ENCODE results near the gene SUB1.
"Not testable (repeated sequence)": the region's sequence is repeated elsewhere in the genome, so short reads cannot be mapped to it uniquely, and the experiment has no call there.

The SUB1 gene

DNA sequence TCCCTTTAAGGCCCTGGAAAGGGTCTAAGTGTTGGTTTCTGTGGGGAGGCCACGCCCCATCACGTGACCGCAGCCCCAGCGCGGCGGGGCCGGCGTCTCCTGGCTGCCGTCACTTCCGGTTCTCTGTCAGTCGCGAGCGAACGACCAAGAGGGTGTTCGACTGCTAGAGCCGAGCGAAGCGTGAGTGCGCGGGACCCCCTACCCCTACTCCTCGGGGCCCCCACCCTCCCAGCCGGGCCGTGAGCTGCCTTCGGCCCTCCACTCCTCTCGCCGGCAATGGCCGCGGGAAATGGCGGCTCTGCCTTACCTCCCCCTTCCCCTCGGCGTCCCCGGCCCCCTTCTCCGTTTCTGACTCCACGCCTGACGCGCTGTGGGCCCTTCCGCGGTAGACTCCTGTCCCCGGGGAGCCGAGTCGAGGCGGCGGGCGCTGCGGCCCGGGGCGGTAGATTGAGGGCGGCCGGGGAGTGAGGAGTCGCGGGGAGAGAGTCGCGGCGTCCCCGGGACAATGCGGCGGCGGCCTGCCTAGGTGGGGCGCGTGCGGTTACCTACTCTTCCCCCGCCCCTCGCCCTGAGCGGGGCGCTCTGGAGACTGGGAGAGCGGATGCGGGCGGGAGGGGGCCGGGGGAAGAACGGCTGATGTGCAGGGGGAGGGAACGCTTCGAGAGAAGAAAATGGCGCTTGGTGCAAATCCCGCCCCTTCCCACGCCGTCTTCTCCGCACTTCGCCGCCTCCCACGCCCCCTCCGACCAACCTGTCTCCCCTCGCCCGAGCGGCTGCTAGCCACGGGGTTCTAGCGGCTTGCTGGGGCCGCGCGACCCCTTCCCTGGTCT lies at the start of gene SUB1:
Gene SUB1, plus strand, starts transcription at position 112 of the 830 bp plus-strand sequence. CDS start 2,956 bp downstream, outside the sequence.
- DNase-seq: peak; percentile 97

DNA sequence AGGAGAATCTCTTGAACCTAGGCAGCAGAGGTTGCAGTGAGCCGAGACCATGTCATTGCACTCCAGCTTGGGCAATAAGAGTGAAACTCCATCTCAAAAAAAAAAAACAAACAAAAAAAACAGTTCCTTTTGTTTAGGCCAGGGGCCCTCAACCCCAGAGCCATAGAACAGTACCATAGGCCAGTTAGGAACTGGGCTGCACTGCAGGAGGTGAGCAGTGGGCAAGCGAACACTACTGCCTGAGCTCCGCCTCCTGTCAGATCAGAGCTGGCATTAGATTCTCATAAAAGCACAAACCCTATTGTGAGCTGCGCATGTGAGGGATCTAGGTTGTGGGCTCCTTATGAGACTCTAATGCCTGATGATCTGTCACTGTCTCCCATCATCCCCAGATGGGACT lies 49.1 kb upstream of the SUB1 start:
- DNase-seq: no peak

- DNase-seq: peak; percentile 62
Measured at GRCh38 chr5:32537437-32538029, 47.8 kb upstream of the SUB1 start.

GRCh38 chr5:32538031-32538547 lies 47.3 kb upstream of the SUB1 start:
- no peak for DNase-seq

DNA sequence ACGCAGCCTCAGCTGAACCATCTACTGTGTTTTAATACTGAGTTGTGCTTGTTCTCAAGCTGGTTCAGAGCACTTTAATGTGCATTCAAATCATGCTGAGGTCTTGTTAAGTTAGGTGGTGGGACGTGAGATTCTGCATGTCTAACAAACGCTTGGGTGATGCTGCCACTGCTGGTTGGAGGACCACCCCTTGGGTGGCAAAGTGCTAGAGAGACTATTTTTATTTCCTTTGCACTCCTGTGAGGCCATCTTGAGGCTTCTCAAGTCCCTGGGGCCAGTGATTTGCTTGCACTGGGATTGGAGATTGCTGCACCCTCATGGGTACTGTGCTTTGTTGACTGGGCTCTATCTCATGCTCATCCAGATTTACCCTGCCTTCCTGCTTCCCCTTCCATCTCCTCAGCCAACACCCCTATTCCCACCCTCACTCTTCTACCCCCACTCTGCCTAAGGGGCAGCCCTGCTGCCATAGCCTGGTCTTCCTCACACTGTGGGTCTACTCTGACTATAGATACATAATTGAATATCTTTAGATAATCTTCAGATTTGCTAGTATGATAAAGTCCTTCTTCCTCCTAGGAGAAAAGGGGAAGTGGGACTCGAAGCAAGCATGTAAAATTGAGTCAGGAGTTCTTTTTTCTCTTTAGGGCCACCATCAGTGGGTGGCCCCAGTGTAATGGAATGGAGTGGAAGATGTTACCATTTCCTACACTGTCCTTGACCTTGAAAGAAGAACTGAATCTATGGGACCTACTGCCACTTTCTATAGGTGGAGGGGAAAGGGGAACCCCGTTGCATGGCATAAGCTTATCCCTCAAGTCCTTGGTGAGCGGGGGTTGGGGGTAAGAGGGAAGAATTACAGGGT lies 45.1 kb upstream of the SUB1 start:
- DNase-seq: peak; percentile 64

DNA sequence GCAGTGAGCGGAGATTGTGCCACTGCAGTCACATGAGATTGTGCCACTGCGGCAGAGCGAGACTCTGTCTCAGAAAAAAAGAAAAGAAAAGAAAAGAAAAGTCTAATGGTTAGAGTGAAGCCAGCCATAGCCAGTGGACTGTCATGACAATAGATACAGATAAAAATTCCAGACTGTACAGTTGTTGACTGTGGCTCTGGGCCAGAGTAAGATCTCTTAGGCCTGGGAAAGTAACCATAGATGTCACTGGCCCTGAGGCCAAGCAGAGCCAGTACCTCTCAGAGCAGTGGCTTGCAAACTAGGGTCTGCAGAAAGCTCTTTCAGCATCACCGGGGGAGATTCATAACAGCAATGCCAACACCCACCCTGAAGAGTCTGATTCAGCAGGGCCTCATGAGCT lies 44.1 kb upstream of the SUB1 start:
- DNase-seq: no peak

DNA sequence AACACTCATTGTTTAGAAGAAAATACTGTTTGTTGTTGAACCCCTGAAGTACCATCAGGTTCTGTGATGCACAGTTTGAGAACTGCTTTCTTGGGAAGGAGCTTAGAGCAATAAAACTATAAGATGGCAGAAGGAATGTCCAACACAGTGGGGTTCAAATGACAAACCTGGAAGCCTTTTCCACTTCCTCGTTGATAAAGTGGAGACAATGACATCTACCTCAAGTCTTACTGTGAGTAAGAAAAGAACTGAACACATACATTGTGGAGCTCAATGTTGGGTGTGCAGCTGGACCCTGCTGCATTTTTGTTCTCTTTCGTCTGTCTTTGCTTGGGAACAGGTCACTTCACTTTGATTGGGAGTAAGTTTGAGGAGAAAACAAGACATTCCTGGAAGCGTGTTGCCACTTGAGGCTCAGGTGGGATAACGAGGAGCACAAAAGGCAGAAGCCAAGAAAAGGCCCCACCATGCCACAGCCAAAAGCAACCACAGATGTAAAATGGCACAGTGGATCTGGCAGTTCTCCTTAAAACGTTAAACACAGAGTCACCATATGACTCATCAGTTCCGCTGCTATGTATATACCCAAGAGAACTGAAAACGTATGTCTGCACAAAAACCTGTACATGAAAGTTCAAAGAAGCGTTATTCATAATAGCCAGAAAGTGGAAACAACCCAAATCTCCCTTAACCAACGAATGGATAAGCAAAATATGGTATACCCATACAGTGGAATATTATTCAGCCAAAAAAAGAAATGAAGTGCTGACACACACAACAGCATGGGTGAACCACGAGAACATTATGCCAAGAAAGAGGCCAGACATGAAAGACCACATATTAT lies 42.9 kb upstream of the SUB1 start:
- DNase-seq: peak; percentile 39

DNA sequence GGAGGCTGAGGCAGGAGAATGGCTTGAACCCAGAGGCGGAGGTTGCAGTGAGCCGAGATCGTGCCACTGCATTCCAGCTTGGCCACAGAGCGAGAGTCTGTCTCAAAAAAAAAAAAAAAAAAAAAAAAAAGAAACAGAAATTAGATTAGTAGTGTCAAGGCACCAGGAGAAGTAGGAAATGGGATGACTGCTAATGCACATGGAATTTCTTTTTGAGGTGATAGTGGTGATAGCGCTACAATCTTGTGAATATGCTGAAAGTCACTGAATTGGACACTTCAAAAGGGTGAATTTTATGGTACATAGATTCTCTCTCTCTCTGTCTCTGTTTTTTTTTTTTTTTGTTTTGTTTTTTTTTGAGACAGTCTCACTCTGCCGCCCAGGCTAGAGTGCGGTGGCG lies 42.1 kb upstream of the SUB1 start:
- DNase-seq: no peak

GRCh38 chr5:32545102-32545800 lies 40.1 kb upstream of the SUB1 start:
- DNase-seq: peak; percentile 65

DNA sequence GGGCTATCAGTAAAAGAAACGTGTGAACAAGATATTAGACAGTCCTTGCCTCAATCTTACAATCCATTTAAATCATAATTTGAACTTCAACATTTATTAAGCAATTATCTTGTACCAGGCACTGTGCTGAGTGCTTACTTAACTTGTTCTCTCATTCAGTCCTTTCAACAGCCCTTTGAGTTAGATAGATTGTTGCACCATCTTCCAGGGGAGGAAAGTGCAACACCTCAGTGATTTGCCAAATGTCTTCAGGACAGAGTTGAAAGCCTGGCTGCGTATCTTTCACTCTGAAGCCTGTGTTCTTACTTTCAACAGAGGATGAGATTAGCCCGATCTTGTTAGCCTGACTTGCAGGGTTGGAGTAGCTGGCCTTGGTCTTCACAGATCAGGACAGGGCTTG lies 34.2 kb upstream of the SUB1 start:
- DNase-seq: no peak

GRCh38 chr5:32551865-32552264 lies 33.5 kb upstream of the SUB1 start:
- DNase-seq: peak; percentile 53

GRCh38 chr5:32552491-32552890 lies 32.9 kb upstream of the SUB1 start:
- DNase-seq: not testable (repeated sequence)

DNA sequence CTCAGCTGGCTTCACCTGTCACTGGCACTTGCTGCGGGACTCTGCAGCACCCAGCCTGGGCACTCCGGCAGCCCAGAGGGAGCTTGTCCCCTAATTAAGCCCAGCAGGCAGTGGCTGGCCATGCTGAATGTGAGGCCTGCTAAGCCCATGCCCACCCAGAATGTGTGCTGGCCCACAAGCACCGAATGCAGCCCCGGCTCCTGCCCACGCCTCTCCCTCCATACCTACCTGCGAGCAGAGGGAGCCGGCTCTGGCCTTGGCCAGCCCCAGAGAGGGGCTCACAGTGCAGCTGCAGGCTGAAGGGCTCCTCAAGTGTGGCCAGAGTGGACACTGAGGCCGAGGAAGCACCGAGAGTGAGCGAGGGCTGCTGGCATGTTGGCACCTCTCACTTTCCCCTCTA lies 32.4 kb upstream of the SUB1 start:
- DNase-seq: no peak

DNA sequence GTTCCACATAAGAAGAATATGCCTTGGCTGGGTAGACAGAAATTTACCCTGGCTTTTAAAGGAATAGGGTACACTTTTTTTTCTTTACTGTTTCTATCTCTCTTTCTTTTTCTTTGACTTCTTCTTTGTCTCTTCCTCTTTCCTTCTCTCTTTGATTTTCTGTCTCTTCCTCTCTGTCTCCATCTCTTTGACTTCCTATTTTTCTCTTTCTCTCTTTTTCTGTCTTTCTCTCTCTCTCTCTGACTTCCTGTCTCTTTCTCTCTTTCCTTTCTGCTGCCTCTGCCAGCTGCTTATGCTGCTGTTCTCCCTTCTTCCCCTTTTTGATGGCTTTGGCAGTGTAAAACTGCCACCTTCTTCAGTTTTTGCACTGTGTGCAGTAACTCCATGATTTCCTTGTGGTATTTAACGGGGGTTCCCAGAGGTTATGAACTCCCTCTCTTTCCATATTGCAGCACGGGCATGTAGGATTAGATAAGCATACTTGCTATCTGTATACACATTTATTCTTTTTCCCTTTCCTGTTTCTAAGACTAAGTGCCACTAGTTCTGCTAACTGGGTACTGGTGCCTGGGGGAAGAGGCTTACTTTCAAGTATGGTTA lies 31.1 kb upstream of the SUB1 start:
- peak; percentile 72 for DNase-seq

DNA sequence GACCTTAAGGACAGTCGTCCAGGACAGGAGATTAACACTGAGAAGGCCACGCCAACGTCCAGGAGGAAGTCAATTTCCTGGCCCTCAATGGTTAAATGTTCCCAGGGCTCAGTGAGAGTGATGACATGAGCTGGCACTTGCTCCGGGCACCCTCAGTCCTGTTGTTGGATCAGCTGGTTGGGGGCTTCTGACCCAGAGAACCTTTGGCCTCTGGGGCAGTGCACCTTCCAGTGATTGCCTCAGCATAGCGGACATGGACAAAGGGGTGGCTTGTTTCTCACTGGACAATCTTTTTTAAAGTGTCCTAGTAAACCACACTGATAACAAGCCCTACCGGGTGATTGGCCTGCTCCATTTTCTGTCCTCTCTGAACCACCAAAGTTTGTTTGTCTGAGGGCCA lies 28.8 kb upstream of the SUB1 start:
- DNase-seq: not testable (repeated sequence)

DNA sequence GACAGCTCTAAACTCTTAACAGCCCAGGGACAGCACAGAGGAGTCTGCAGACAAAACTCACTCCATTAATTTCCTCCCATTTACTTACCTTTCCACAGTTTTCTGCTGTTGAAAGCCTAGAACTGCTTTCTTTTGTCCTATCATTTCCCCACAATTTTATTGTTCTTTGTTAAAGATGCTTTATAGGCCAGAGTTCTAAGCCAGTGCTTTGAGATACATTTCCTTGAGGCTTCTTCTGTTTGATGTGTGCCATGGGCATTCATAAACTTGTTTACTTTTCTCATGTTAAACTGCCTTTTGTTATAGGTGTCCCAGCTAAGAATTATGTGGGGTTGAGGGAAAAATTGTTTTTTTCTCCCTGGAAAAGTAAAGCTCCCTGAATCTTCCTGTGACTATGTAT lies 25.9 kb upstream of the SUB1 start:
- DNase-seq: no peak

DNA sequence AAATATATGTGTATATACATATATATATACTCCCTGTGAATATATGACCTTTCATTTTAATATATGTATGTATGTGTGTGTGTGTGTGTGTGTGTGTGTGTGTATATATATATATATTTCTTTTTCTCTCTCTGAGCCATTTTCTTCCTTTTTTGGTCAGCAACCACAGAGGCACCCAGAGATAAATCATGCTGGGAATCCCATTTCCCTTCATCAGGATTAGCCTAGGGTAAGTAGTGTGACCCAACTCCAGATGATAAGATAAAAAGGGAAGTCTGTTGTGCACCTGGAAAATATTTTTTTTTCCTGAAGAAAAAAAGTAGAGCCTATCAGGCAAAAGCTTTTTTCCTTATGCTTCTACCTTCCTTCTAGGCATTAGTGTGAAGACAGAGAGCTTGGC lies 25.4 kb upstream of the SUB1 start:
- DNase-seq: no peak

DNA sequence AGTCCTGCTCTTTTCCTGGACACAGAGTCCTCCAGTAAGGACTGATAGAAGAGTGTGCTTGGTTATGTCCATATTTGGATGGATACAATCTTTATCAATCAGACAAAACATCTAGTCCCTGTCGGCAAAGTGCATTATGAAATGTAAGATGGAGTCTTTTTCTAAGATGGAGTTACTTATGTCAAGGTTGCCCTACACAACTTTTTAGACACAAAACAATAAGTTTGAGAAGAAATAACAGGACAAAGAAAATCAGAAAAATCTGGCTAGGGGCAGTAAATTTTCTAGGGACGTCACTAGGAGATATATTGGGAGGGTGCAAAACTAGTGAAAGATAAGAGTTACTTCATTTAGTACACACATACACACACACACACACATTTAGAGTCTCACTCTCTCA lies 23.3 kb upstream of the SUB1 start:
- no peak for DNase-seq

DNA sequence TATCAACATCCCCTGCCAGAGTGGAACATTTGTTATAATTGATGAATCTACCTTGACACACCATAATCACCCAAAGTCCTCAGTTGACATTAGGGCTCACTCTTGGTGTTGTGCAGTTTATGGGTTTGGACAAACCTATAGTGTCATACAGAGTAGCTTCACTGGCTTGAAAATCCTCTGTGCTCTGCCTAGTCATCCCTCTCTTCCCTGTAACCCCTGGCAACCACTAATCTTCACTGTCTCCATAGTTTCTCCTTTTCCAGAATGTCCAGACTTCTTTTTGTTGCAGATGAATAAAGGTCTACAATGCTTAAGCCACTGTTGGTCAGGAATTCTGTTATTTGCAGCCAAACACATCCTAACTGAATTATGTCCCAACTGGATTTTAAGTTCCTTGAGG lies 22.5 kb upstream of the SUB1 start:
- DNase-seq: no peak

GRCh38 chr5:32563614-32564013 lies 21.7 kb upstream of the SUB1 start:
- no peak for DNase-seq

DNA sequence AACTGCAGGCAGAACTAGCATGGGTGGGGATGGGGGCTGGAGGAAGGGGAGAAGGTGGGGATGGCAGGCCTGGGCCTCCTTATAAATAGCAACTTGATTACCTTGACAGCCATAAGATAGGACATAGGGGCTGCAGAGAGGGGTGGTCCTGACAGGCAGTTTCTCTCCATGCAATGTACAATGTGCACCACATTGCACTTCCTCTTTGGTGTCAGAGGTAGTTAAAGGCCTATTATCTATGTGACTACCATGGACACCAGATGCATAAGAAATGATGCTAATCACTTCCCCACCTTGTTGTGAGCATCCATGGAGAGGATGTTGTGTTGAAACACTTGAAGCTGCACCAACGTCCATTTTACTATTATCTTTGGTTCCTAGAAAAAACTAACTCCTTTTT lies 20.2 kb upstream of the SUB1 start:
- peak; percentile 46 for DNase-seq
